ENCODE data around the gene RPUSD4. TPM values are rescaled to one million over a fixed set of nuclear protein-coding genes. Genes with fewer than 3 reads are reported as not detected.

Gene RPUSD4
- total and polyA plus RNA-seq, 2 experiments from 2014 or later, result 15.2 to 36.5 TPM

- DNase-seq (ENCODE audit: low read depth in 1 of 2, low spot score in 1 of 2), result no peak
- H3K9me3 ChIP-seq (ENCODE audit: low read depth), result no peaks in the 10 kb centered on the region
- H3K4me1 ChIP-seq (ENCODE audit: low read depth), result peaks cover 7% of the 10 kb centered on the region
- H3K27me3 ChIP-seq, result no peaks in the 10 kb centered on the region
- no peak overlapping the region for H3K27ac ChIP-seq
- H3K36me3 ChIP-seq, result no peaks in the 10 kb centered on the region
- TF ChIP-seq CTCF (IDR thresholded peaks at IDR 0.05; ENCODE audit: low read depth, low read length), result no peak
- H3K4me3 ChIP-seq, result no peak overlapping the region
These were observed 19.9 kb downstream of the RPUSD4 start for GRCh38 chr11:126191379-126192073.

- no peaks in the 10 kb centered on the region for H3K27me3 ChIP-seq
- no peak overlapping the region for H3K4me3 ChIP-seq
- DNase-seq (ENCODE audit: low read depth in 1 of 2, low spot score in 1 of 2), result no peak
- no peak for TF ChIP-seq CTCF (IDR thresholded peaks at IDR 0.05; ENCODE audit: low read depth, low read length)
- no peak overlapping the region for H3K27ac ChIP-seq
- H3K4me1 ChIP-seq (ENCODE audit: low read depth), result peaks cover 7% of the 10 kb centered on the region
- H3K9me3 ChIP-seq (ENCODE audit: low read depth), result no peaks in the 10 kb centered on the region
- H3K36me3 ChIP-seq, result no peaks in the 10 kb centered on the region
These were observed 20.7 kb downstream of the RPUSD4 start for GRCh38 chr11:126190792-126191191.

GRCh38 chr11:126189109-126189929, 22.1 kb downstream of the RPUSD4 start:
- peaks cover 7% of the 10 kb centered on the region for H3K4me1 ChIP-seq (ENCODE audit: low read depth)
- DNase-seq (ENCODE audit: low read depth in 1 of 2, low spot score in 1 of 2), result no peak

GRCh38 chr11:126188332-126189108, 22.9 kb downstream of the RPUSD4 start:
- peaks cover 7% of the 10 kb centered on the region for H3K4me1 ChIP-seq (ENCODE audit: low read depth)
- no peak overlapping the region for H3K27ac ChIP-seq
- H3K9me3 ChIP-seq (ENCODE audit: low read depth), result no peaks in the 10 kb centered on the region
- TF ChIP-seq CTCF (IDR thresholded peaks at IDR 0.05; ENCODE audit: low read depth, low read length), result no peak
- no peak for DNase-seq (ENCODE audit: low read depth in 1 of 2, low spot score in 1 of 2)
- H3K27me3 ChIP-seq, result no peaks in the 10 kb centered on the region
- H3K4me3 ChIP-seq, result no peak overlapping the region
- H3K36me3 ChIP-seq, result no peaks in the 10 kb centered on the region

More at GRCh38 chr11:126189109-126189929, 22.1 kb downstream of the RPUSD4 start:
- no peak overlapping the region for H3K4me3 ChIP-seq
- no peak for TF ChIP-seq CTCF (IDR thresholded peaks at IDR 0.05; ENCODE audit: low read depth, low read length)
- no peaks in the 10 kb centered on the region for H3K9me3 ChIP-seq (ENCODE audit: low read depth)
- H3K27ac ChIP-seq, result peak overlapping the region; percentile 27
- no peaks in the 10 kb centered on the region for H3K36me3 ChIP-seq
- H3K27me3 ChIP-seq, result no peaks in the 10 kb centered on the region

- Histone ChIP-seq H3K27ac (no peak overlapping the region), H3K9me3 (ENCODE audit: low read depth) (no peaks in the 10 kb centered on the region), H3K4me1 (ENCODE audit: low read depth) (peaks cover 7% of the 10 kb centered on the region), H3K27me3 (no peaks in the 10 kb centered on the region), H3K36me3 (no peaks in the 10 kb centered on the region), H3K4me3 (no peak overlapping the region)
- DNase-seq (ENCODE audit: low read depth in 1 of 2, low spot score in 1 of 2), result no peak
- peak; percentile 29 for TF ChIP-seq CTCF (IDR thresholded peaks at IDR 0.05; ENCODE audit: low read depth, low read length)
These were observed 24.5 kb downstream of the RPUSD4 start for GRCh38 chr11:126186708-126187529.
